Esophagus muscularis mucosa (tissue), 4 donors: ENCODE measurements around the gene SMYD2. TPM values are rescaled to one million over a fixed set of nuclear protein-coding genes. Genes with fewer than 3 reads are reported as not detected.

ENCODE experiments used
- DNase-seq: peaks from one replicate; pipeline ENCODE4 v3.0.0-alpha.2; 2017; ENCODE audit errors: extremely low spot score
- H3K27ac ChIP-seq, 4 donors: fragments of 200-600 bp; sonication (generic); replicated peaks in 1 of 4; 1 replicate in 3 of 4; 2 replicates in 1 of 4; pipeline ENCODE4 v1.5.1; 2016 to 2019; ENCODE audit warnings: mild to moderate bottlenecking in 1 of 4
- H3K27me3 ChIP-seq, 4 donors: fragments of 200-600 bp; sonication (generic); one replicate each; pipeline versions ENCODE4 v1.5.1 to v1.6.0; 2016 to 2019
- H3K36me3 ChIP-seq, 4 donors: fragments of 200-600 bp; sonication (generic); one replicate each; pipeline ENCODE4 v1.5.1; 2016 to 2019
- H3K4me1 ChIP-seq, 4 donors: fragments of 200-600 bp; sonication (generic); one replicate each; pipeline ENCODE4 v1.5.1; 2016 to 2019
- H3K4me3 ChIP-seq, 4 donors: fragments of 200-600 bp; sonication (generic); 1 replicate in 2 of 4; 2 replicates in 2 of 4; pipeline ENCODE4 v1.5.1; 2016 to 2019; ENCODE audit warnings: mild to moderate bottlenecking in 4 of 4, moderate library complexity in 1 of 4
- H3K9me3 ChIP-seq, 4 donors: fragments of 200-600 bp; sonication (generic); 1 replicate in 3 of 4; 2 replicates in 1 of 4; pipeline ENCODE4 v1.5.1; 2016 to 2019
- EP300 ChIP-seq: sonication (generic); formaldehyde crosslinking; IDR thresholded peaks from one replicate; pipeline ENCODE4 v1.6.1; 2017; ENCODE audit warnings: antibody characterized with exemption
- POLR2A ChIP-seq: fragments of 450-650 bp; IDR thresholded peaks from one replicate; pipeline ENCODE4 v1.6.1; 2017; ENCODE audit warnings: antibody characterized with exemption, moderate library complexity, mild to moderate bottlenecking, low read depth
- POLR2AphosphoS5 ChIP-seq, 2 donors: sonication (generic); formaldehyde crosslinking; IDR thresholded peaks; one replicate each; pipeline ENCODE4 v1.6.1; 2017; ENCODE audit warnings: antibody characterized with exemption in 2 of 2
- WGBS: methylation state at CpG from one replicate; pipeline ENCODE4 v1.1.5; 2018; 5-methylcytosine and 5-hydroxymethylcytosine counted together
- intact Hi-C: fragments of 100-400 bp; cut with DNase I; formaldehyde crosslinking; loops from one replicate; pipeline ENCODE4 v1.15.1; 2023
- total RNA-seq, 4 donors: library from RNA; depleted of rRNA; stranded (reverse); fragments of >200 nt; gene quantifications; one replicate each; pipeline versions ENCODE4 v1.1.0 to v1.2.1, GENCODE V29; 2016
- TF ChIP-seq, protein P1 (sequence below), 3 experiments: fragments of 200-600 bp in 2 of 3; fragments of 450-650 bp in 1 of 3; sonication (generic) in 2 of 3; IDR thresholded peaks; one replicate each; pipeline ENCODE4 v1.5.1; 2017 to 2019; ENCODE audit warnings: antibody characterized with exemption in 3 of 3, mild to moderate bottlenecking in 2 of 3, moderate library complexity in 1 of 3

SMYD2 gene
- total RNA-seq, 4 donors from 2014 or later = 15.0 to 19.7 (median 18.4) TPM

- intact Hi-C loops = no loop called here
- no peak for DNase-seq
- Histone ChIP-seq H3K4me1 (peaks cover 10 to 16% (median 14%) of the 10 kb centered on the region in 4 donors), H3K27ac (no peak overlapping the region), H3K27me3 (no peaks in the 10 kb centered on the region), H3K9me3 (no peaks in the 10 kb centered on the region), H3K36me3 (peaks cover 0 to 28% (median 11%) of the 10 kb centered on the region in 4 donors), H3K4me3 (no peak overlapping the region)
- TF ChIP-seq POLR2A (no peak), POLR2AphosphoS5 (IDR thresholded peaks at IDR 0.05) (no peak), EP300 (no peak)
- TF ChIP-seq, protein P1, sequence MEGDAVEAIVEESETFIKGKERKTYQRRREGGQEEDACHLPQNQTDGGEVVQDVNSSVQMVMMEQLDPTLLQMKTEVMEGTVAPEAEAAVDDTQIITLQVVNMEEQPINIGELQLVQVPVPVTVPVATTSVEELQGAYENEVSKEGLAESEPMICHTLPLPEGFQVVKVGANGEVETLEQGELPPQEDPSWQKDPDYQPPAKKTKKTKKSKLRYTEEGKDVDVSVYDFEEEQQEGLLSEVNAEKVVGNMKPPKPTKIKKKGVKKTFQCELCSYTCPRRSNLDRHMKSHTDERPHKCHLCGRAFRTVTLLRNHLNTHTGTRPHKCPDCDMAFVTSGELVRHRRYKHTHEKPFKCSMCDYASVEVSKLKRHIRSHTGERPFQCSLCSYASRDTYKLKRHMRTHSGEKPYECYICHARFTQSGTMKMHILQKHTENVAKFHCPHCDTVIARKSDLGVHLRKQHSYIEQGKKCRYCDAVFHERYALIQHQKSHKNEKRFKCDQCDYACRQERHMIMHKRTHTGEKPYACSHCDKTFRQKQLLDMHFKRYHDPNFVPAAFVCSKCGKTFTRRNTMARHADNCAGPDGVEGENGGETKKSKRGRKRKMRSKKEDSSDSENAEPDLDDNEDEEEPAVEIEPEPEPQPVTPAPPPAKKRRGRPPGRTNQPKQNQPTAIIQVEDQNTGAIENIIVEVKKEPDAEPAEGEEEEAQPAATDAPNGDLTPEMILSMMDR (IDR thresholded peaks at IDR 0.05) = no peak
Observed at GRCh38 chr1:214342525-214342924, 61.6 kb downstream of the SMYD2 start.

DNA sequence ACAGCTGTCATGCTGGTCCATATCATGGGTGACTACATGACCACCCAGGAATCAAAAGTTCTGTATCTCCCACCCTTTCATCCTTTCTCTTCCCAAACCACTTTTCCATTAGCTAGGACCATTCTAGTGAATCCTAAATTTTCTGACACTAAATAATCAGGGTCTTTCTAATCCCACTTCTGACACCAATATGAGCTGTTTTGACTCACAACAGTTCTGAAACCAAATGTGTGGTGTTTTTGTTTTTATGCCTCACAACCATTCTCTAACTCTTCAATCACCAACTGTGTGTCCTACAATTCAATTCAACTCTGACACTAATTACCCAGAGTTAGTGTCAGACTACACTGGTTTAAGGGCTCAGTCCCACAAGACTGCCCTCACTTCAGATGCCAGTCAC, 63.9 kb downstream of the SMYD2 start:
- Histone ChIP-seq H3K27me3 (no peaks in the 10 kb centered on the region), H3K4me3 (no peak overlapping the region), H3K27ac (no peak overlapping the region), H3K36me3 (peaks cover 0 to 37% (median 16%) of the 10 kb centered on the region in 4 donors), H3K9me3 (no peaks in the 10 kb centered on the region), H3K4me1 (peaks cover 0 to 3% (median 1%) of the 10 kb centered on the region in 4 donors)
- DNase-seq = no peak
- no peak for TF ChIP-seq POLR2A
- no peak for TF ChIP-seq POLR2AphosphoS5 (IDR thresholded peaks at IDR 0.05)
- no peak for TF ChIP-seq EP300
- TF ChIP-seq, protein P1 (IDR thresholded peaks at IDR 0.05) = no peak
- intact Hi-C loops = no loop called here

- TF ChIP-seq POLR2AphosphoS5 (IDR thresholded peaks at IDR 0.05) (no peak), EP300 (no peak), POLR2A (no peak)
- TF ChIP-seq, protein P1 (IDR thresholded peaks at IDR 0.05) = no peak
- peaks cover 0 to 12% (median 7%) of the 10 kb centered on the region in 4 donors for H3K4me1 ChIP-seq
- H3K27me3 ChIP-seq = no peaks in the 10 kb centered on the region
- WGBS = 95% methylated on average over 5 of the region's 5 CpGs
- H3K9me3 ChIP-seq = no peaks in the 10 kb centered on the region
- no peak overlapping the region for H3K27ac ChIP-seq
- H3K4me3 ChIP-seq = no peak overlapping the region
- H3K36me3 ChIP-seq = peaks cover 4 to 31% (median 18%) of the 10 kb centered on the region in 4 donors
- intact Hi-C loops = no loop called here
- DNase-seq = no peak
Observed at GRCh38 chr1:214349008-214349407, 68.0 kb downstream of the SMYD2 start.

- Histone ChIP-seq H3K9me3 (no peaks in the 10 kb centered on the region), H3K27ac (no peak overlapping the region), H3K27me3 (no peaks in the 10 kb centered on the region), H3K4me3 (no peak overlapping the region), H3K4me1 (peaks cover 0 to 18% (median 12%) of the 10 kb centered on the region in 4 donors), H3K36me3 (peaks cover under 1 to 26% (median 16%) of the 10 kb centered on the region in 4 donors)
- intact Hi-C loops = no loop called here
- TF ChIP-seq EP300 (no peak), POLR2AphosphoS5 (IDR thresholded peaks at IDR 0.05) (no peak), POLR2A (no peak)
- TF ChIP-seq, protein P1 (IDR thresholded peaks at IDR 0.05) = no peak
- DNase-seq = no peak
- WGBS = 96% methylated on average over 2 of the region's 2 CpGs
Observed at GRCh38 chr1:214349781-214350180, 68.8 kb downstream of the SMYD2 start.

DNA sequence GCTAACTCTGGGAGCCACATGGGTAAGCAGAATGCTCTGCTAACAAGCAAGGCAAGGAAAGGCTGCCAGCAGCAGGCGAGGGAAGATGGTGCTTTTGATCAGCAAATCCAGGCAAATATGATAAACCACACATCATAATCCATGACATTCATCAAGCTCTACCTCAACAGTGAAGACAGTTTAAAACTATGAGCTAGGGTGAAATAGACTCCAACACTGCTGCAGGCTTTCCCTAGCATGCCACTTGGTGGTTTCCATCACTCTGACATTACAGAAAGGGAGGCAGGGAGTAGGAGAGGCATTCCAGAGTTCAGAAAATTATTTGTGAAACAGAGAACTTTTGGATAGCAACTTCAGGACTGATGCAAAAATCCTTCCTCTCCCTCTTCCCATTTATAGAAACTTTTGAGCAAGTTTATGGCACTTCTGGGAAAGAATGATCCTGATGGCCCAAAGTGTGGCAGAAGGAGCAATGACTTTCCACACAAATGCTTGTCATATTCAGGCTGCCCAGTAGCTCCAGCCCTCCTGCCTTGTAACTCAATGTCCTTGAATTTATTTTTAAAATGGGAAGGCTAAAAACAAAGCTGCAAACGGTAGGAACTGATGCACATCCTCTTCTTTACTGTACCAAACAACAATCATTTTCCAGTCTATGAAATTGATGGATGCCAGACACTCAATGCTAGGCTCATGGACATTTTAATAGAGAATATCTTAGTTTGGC, 70.8 kb downstream of the SMYD2 start:
- Histone ChIP-seq H3K9me3 (no peaks in the 10 kb centered on the region), H3K4me1 (peaks cover 4 to 26% (median 14%) of the 10 kb centered on the region in 4 donors), H3K4me3 (no peak overlapping the region), H3K27ac (no peak overlapping the region), H3K36me3 (peaks cover 2 to 42% (median 26%) of the 10 kb centered on the region in 4 donors), H3K27me3 (no peaks in the 10 kb centered on the region)
- intact Hi-C loops = no loop called here
- TF ChIP-seq POLR2AphosphoS5 (IDR thresholded peaks at IDR 0.05) = no peak
- TF ChIP-seq, protein P1 (IDR thresholded peaks at IDR 0.05) = no peak
- no peak for TF ChIP-seq EP300
- TF ChIP-seq POLR2A = no peak
- 75% methylated on average over 2 of the region's 2 CpGs for WGBS
- DNase-seq = no peak
